Neutrophil (primary cell): Measurements from ENCODE around the gene RFX8.

ENCODE experiments used
- H3K27ac ChIP-seq: fragments of 200-600 bp; sonication (generic); 2 replicates; pipeline ENCODE4 v1.5.1; 2016; ENCODE audit warnings: mild to moderate bottlenecking, moderate library complexity
- H3K27me3 ChIP-seq: fragments of 200-600 bp; sonication (generic); 2 replicates; pipeline ENCODE4 v1.6.0; 2016; ENCODE audit warnings: mild to moderate bottlenecking
- H3K36me3 ChIP-seq: fragments of 200-600 bp; sonication (generic); 2 replicates; pipeline ENCODE4 v1.5.1; 2017
- H3K4me1 ChIP-seq, 2 experiments: fragments of 200-600 bp in 1 of 2; sonication (generic) in 1 of 2; 1 replicate in 1 of 2; 2 replicates in 1 of 2; pipeline versions ENCODE4 v1.5.1 to v1.6.1; 2013 to 2016; ENCODE audit warnings: low read depth in 1 of 2, low read length in 1 of 2, mild to moderate bottlenecking in 1 of 2, moderate library complexity in 1 of 2; ENCODE audit not compliant: control insufficient read depth in 1 of 2, insufficient read depth in 1 of 2
- H3K4me3 ChIP-seq, 2 experiments: fragments of 200-600 bp in 1 of 2; sonication (generic) in 1 of 2; 1 replicate in 1 of 2; 2 replicates in 1 of 2; pipeline ENCODE4 v1.5.1; 2013 to 2016; ENCODE audit warnings: low read depth in 1 of 2, low read length in 1 of 2, mild to moderate bottlenecking in 1 of 2, moderate library complexity in 1 of 2
- H3K9me3 ChIP-seq: fragments of 200-600 bp; sonication (generic); 2 replicates; pipeline ENCODE4 v1.5.1; 2016
- CTCF ChIP-seq: fragments of 200-600 bp; sonication (generic); IDR thresholded peaks from 2 replicates; pipeline ENCODE4 v1.5.1; 2016; ENCODE audit warnings: antibody characterized with exemption

The RFX8 gene

GRCh38 chr2:101474731-101475384 is at the start of gene RFX8:
Gene RFX8, minus strand, starts transcription at chr2:101475112. Its CDS starts 8,264 bp downstream, at chr2:101466848.
- H3K4me1 ChIP-seq, result peaks cover 19 to 20% of the 10 kb centered on the region in 2 experiments
- peak within 1 kb of the TSS; percentile 53 to 65 for H3K4me3 ChIP-seq
- TF ChIP-seq CTCF, result no peak
- H3K9me3 ChIP-seq, result no peaks in the 10 kb centered on the region
- peaks cover 35% of the 10 kb centered on the region for H3K27me3 ChIP-seq
- H3K36me3 ChIP-seq, result no peaks in the 10 kb centered on the region
- H3K27ac ChIP-seq, result no peak within 1 kb of the TSS

GRCh38 chr2:101521487-101521886 is 46.6 kb upstream of the RFX8 start:
- Histone ChIP-seq H3K36me3 (no peaks in the 10 kb centered on the region), H3K27ac (no peak overlapping the region), H3K4me1 (peaks cover 7 to 8% of the 10 kb centered on the region in 2 experiments), H3K27me3 (no peaks in the 10 kb centered on the region), H3K9me3 (no peaks in the 10 kb centered on the region), H3K4me3 (no peak overlapping the region)
- no peak for TF ChIP-seq CTCF

- no peak for TF ChIP-seq CTCF
Observed at GRCh38 chr2:101520246-101520645, 45.3 kb upstream of the RFX8 start.

GRCh38 chr2:101518578-101519492 is 43.9 kb upstream of the RFX8 start:
- Histone ChIP-seq H3K27ac (no peak overlapping the region), H3K9me3 (no peaks in the 10 kb centered on the region), H3K4me3 (no peak overlapping the region), H3K4me1 (no peaks in the 10 kb centered on the region), H3K27me3 (no peaks in the 10 kb centered on the region), H3K36me3 (no peaks in the 10 kb centered on the region)
- TF ChIP-seq CTCF, result no peak

More at GRCh38 chr2:101520246-101520645, 45.3 kb upstream of the RFX8 start:
- Histone ChIP-seq H3K4me3 (no peak overlapping the region), H3K9me3 (no peaks in the 10 kb centered on the region), H3K4me1 (peaks cover 4 to 6% of the 10 kb centered on the region in 2 experiments), H3K27ac (no peak overlapping the region), H3K36me3 (no peaks in the 10 kb centered on the region), H3K27me3 (no peaks in the 10 kb centered on the region)

GRCh38 chr2:101517758-101518271 is 42.9 kb upstream of the RFX8 start:
- H3K27me3 ChIP-seq, result no peaks in the 10 kb centered on the region
- no peaks in the 10 kb centered on the region for H3K36me3 ChIP-seq
- H3K27ac ChIP-seq, result no peak overlapping the region
- no peaks in the 10 kb centered on the region for H3K9me3 ChIP-seq
- H3K4me1 ChIP-seq, result no peaks in the 10 kb centered on the region
- no peak overlapping the region for H3K4me3 ChIP-seq
- no peak for TF ChIP-seq CTCF
